ENCODE results near the gene GET4.

The GET4 gene

DNA sequence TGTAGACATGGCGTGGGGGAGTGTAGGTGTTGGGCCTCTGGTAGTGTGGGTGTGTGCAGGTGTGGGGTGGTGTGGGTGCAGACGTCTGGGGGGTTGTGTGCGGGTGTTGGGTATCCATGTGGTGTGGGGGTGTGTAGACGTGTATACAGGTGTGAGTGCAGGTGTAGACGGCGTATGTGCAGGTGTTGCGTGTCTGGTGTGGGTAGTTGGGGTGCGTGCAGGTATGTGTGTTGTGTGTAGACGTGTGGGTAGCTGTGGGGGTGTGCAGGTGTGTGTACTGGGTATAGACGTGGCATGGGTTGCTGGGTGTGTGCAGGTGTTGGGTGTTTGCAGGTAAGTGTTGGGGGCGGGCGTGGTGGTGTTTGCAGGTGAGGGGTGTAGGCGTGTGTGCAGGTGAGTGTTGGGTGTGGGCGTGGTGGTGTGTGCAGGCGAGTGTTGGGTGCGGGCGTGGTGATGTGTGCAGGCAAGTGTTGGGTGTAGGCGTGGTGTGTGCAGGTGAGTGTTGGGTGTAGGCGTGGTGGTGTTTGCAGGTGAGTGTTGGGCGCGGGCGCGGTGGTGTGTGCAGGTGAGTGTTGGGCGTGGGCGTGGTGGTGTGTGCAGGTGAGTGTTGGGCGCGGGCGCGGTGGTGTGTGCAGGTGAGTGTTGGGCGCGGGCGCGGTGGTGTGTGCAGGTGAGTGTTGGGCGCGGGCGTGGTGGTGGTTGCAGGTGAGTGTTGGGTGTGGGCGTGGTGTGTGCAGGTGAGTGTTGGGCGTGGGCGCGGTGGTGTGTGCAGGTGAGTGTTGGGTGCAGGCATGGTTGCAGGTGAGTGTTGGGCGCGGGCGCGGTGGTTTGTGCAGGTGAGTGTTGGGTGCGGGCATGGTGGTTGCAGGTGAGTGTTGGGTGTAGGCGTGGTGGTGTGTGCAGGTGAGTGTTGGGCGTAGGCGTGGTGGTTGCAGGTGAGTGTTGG lies 16.6 kb downstream of the GET4 start:
- TF ChIP-seq, protein P1, sequence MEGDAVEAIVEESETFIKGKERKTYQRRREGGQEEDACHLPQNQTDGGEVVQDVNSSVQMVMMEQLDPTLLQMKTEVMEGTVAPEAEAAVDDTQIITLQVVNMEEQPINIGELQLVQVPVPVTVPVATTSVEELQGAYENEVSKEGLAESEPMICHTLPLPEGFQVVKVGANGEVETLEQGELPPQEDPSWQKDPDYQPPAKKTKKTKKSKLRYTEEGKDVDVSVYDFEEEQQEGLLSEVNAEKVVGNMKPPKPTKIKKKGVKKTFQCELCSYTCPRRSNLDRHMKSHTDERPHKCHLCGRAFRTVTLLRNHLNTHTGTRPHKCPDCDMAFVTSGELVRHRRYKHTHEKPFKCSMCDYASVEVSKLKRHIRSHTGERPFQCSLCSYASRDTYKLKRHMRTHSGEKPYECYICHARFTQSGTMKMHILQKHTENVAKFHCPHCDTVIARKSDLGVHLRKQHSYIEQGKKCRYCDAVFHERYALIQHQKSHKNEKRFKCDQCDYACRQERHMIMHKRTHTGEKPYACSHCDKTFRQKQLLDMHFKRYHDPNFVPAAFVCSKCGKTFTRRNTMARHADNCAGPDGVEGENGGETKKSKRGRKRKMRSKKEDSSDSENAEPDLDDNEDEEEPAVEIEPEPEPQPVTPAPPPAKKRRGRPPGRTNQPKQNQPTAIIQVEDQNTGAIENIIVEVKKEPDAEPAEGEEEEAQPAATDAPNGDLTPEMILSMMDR (IDR thresholded peaks at IDR 0.05; ENCODE audit: borderline replicate concordance, insufficient read depth, low read depth, low read length) = no peak
- no peak overlapping the region for H3K4me3 ChIP-seq (ENCODE audit: low read depth, low read length)

DNA sequence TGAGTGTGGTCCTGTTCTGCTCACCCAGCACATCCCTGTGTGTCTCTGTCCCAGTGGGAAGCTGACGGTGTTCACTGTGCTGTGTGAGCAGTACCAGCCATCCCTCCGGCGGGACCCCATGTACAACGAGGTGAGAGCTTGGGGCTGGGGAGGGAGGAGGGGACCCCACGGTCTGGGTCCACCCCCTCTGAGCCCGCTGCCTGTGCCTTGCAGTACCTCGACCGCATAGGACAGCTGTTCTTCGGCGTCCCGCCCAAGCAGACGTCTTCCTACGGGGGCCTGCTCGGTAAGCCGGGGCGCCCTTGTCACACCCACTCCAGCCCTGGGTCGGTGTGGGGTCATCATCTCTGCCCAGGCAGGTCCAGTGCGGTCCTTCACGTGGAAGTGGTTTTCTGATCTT lies 17.3 kb downstream of the GET4 start:
- no peak overlapping the region for H3K4me3 ChIP-seq (ENCODE audit: low read depth, low read length)
- TF ChIP-seq, protein P1 (IDR thresholded peaks at IDR 0.05; ENCODE audit: borderline replicate concordance, insufficient read depth, low read depth, low read length) = no peak

DNA sequence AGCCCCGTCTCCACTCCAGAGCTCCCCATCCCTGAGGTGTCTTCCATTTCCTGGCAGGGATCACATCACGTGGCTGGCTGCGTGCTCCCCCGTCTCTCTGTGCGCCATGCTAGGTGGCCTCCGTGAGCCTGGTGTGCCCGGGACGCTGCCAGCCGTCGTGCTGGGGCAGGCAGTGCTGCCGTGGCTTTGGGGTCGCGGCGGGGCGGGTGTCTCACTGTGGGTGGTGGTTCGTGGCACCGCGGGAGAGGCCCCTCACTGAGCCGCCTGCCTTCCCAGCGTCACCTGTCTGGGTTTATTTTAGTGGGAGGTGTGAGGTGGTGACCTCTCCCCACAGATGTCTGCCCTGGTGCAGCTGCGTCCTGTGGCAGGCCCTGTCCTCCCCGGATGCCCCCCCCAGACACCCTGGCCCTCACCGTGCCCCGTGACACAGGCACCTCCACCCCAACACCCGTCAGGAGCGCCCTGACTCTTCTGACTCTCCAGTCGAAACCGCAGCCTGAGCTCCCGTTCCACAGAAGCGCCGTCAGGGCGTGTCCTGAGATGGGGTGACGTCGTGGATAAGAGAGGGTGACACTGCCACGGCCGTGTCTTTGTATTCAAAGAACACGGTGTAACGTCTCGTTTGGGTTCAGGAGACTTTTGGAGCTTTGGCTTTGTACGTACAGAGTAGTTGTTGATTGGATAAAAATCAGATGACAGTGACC lies 18.0 kb downstream of the GET4 start:
- no peak overlapping the region for H3K4me3 ChIP-seq (ENCODE audit: low read depth, low read length)
- TF ChIP-seq, protein P1 (IDR thresholded peaks at IDR 0.05; ENCODE audit: borderline replicate concordance, insufficient read depth, low read depth, low read length) = no peak

DNA sequence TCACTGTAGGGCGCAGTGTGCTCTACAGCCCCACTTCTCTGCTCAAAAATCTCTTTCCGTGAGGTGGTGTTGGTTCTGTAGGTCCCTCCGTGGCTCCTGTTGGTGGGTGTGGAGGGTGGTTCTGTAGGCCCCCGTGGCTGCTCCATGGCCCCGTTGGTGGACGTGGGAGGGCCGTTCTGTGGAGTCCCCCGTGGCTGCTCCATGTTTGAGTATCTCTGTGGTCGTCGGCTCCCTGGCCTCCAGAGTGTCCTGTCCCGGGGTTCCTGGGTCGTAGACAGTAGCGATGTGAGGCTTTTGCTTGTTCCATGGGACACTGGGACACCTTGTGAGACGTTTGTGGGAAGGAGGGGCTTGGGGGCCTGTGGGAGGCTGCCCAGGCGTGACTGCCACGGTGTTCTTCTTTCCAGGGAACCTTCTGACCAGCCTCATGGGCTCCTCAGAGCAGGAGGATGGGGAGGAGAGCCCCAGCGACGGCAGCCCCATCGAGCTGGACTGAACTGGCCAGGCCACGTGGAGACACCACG lies 18.6 kb downstream of the GET4 start:
- no peak overlapping the region for H3K4me3 ChIP-seq (ENCODE audit: low read depth, low read length)
- TF ChIP-seq, protein P1 (IDR thresholded peaks at IDR 0.05; ENCODE audit: borderline replicate concordance, insufficient read depth, low read depth, low read length) = no peak

DNA sequence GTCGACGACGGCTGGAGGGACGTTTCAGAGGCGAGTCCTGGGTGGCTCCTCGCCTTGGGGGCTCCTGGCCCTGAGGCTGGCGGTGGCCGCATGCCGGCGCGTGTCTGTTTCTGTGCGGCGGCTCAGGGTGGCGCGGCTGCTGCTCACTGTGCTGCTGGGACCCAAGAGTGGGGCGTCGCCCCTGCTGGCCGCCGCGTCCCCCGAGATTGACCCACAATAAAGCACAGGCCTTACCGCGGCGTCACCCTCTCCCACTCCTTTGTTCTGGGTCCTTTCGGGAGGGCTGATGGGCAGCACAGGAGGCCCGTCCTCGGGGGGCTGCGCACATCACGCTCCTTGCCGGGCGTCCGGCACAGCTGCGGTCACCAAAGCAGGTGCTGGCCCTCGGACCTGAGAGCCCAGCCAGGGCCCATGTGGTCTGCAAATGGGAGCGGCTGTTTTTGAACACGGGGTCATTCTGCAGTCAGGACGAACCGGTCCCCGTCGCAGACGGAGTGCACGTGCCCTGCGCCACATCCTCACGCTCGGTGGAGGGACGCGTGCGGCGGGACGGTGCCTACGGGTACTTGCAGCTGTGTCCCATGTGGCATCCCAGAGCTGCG lies 19.2 kb downstream of the GET4 start:
- TF ChIP-seq, protein P1 (IDR thresholded peaks at IDR 0.05; ENCODE audit: borderline replicate concordance, insufficient read depth, low read depth, low read length) = no peak
- H3K4me3 ChIP-seq (ENCODE audit: low read depth, low read length) = no peak overlapping the region

DNA sequence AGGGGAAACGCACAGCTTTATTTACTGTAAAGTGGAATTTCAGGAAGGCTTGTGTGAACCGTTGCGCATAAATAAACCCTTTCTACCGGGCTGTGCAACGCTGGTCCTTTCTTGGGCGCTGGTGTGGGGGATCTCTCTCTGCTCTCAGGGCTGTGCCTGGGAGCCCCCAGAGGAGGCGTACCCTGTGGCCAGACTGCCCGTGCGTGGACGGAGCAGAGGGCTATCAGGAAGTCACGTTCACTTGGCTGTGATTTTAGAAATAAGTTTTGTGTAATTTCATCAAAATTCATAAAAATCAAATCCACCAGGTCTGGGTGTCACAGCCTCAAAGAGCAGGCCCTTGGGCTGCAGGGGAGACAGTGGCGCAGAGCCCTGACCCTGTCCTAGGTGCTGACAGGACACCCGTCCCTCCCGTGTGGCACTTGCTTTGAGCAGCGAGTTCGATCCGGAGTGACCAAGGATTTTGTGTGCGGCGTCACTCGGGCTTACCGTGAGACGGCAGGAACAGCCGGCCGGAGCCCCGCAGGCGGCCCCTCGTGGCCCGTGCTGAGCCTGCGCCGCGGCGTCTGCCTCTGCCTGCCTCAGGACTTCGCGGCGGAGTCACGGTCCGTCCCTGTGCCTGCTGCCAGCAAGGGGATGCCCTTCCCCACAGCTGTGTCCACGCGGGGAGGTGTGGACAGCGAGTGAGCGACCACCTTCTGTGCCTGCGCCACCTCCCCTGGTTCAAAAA lies 20.2 kb downstream of the GET4 start:
- H3K4me3 ChIP-seq (ENCODE audit: low read depth, low read length) = no peak overlapping the region
- TF ChIP-seq, protein P1 (IDR thresholded peaks at IDR 0.05; ENCODE audit: borderline replicate concordance, insufficient read depth, low read depth, low read length) = no peak
